ENCODE measurements around the gene FOXI2. TPM values are rescaled to one million over a fixed set of nuclear protein-coding genes. Genes with fewer than 3 reads are reported as not detected.

Gene FOXI2
- total RNA-seq, 4 donors from 2014 or later, result 0.39 to 1.4 TPM; not detected in 2

DNA sequence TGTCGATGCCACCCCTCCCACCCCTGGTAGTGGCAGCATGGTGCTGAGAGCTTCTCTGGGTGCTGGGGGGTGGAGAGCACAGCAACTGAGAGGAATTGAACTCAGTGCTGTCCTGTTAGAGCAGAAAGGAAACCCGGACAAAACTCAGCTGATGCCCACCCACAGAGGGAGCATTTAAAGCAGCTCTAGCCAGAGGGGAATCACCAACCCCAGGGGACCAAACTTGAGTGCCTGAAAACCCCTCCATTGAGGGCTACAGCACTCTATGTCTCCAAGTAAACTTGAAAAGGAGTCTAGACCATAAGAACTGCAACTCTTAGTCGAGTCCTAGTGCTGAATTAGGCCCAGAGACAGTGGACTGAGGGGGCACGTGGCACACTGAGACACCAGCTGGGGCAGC lies 16.8 kb upstream of the FOXI2 start:
- Histone ChIP-seq H3K9me3 (no peaks in the 10 kb centered on the region), H3K27me3 (no peaks in the 10 kb centered on the region), H3K27ac (no peak overlapping the region), H3K4me1 (no peaks in the 10 kb centered on the region), H3K4me3 (no peak overlapping the region), H3K36me3 (no peaks in the 10 kb centered on the region)
- WGBS, result 56% methylated on average over 4 of the region's 4 CpGs
- DNase-seq (ENCODE audit: low spot score in 2 of 2), result no peak
- TF ChIP-seq POLR2AphosphoS5 (IDR thresholded peaks at IDR 0.05), result no peak
- no peak for TF ChIP-seq POLR2A (IDR thresholded peaks at IDR 0.05)
- TF ChIP-seq EP300 (IDR thresholded peaks at IDR 0.05), result no peak
- TF ChIP-seq, protein P1, sequence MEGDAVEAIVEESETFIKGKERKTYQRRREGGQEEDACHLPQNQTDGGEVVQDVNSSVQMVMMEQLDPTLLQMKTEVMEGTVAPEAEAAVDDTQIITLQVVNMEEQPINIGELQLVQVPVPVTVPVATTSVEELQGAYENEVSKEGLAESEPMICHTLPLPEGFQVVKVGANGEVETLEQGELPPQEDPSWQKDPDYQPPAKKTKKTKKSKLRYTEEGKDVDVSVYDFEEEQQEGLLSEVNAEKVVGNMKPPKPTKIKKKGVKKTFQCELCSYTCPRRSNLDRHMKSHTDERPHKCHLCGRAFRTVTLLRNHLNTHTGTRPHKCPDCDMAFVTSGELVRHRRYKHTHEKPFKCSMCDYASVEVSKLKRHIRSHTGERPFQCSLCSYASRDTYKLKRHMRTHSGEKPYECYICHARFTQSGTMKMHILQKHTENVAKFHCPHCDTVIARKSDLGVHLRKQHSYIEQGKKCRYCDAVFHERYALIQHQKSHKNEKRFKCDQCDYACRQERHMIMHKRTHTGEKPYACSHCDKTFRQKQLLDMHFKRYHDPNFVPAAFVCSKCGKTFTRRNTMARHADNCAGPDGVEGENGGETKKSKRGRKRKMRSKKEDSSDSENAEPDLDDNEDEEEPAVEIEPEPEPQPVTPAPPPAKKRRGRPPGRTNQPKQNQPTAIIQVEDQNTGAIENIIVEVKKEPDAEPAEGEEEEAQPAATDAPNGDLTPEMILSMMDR (IDR thresholded peaks at IDR 0.05), result no peak

DNA sequence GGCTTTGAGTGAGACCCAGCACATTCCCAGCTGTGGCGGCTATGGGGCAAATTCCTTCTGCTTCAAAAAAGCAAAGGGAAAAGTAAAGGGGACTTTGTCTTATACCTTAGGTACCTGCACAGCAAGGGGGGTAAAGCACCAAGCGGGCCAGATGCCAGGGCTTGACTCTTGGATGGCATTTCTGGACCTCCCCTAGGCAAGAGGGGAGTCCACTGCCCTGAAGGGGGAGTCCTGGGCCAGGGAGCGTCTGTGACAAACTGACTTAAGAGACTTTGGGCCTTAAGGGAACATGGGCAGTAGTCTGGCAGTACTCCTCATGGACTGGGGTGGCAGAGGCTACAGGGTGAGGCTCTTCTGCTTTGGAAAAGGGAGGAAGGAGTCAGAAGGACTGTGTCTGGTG lies 16.1 kb upstream of the FOXI2 start:
- Histone ChIP-seq H3K36me3 (no peaks in the 10 kb centered on the region), H3K4me1 (no peaks in the 10 kb centered on the region), H3K9me3 (no peaks in the 10 kb centered on the region), H3K4me3 (no peak overlapping the region), H3K27ac (no peak overlapping the region), H3K27me3 (no peaks in the 10 kb centered on the region)
- no peak for DNase-seq (ENCODE audit: low spot score in 2 of 2)
- 55% methylated on average over 3 of the region's 3 CpGs for WGBS
- TF ChIP-seq POLR2A (IDR thresholded peaks at IDR 0.05) (no peak), EP300 (IDR thresholded peaks at IDR 0.05) (no peak), POLR2AphosphoS5 (IDR thresholded peaks at IDR 0.05) (no peak)
- TF ChIP-seq, protein P1 (IDR thresholded peaks at IDR 0.05), result no peak

DNA sequence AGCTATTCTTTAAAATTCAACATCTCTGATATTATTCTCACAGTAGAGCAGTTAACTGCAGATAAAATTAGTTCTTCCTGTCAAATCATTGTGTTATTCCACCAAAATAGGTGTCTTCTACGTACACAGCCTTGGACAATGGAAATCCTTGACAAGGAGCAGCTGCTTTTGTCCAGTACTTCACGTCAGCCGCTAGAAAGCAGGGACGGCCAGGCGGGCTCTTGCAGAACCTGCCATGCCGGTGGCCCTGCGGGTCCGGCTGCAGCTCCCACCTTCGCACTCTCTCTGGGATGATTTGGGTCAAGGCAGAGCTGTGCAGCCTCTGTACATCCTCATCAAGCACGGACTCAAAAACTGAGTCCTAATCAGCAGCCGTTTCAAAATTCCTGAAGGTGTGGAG lies 2.2 kb upstream of the FOXI2 start:
- WGBS, result 39% methylated on average over 4 of the region's 11 CpGs
- peaks cover 77% of the 10 kb centered on the region for H3K27me3 ChIP-seq
- TF ChIP-seq EP300 (IDR thresholded peaks at IDR 0.05) (no peak), POLR2A (IDR thresholded peaks at IDR 0.05) (no peak), POLR2AphosphoS5 (IDR thresholded peaks at IDR 0.05) (no peak)
- TF ChIP-seq, protein P1 (IDR thresholded peaks at IDR 0.05), result no peak
- no peaks in the 10 kb centered on the region for H3K9me3 ChIP-seq
- no peaks in the 10 kb centered on the region for H3K36me3 ChIP-seq
- no peak for DNase-seq (ENCODE audit: low spot score in 2 of 2)
- peaks cover 37% of the 10 kb centered on the region for H3K4me1 ChIP-seq
- H3K27ac ChIP-seq, result no peak overlapping the region
- no peak overlapping the region for H3K4me3 ChIP-seq

DNA sequence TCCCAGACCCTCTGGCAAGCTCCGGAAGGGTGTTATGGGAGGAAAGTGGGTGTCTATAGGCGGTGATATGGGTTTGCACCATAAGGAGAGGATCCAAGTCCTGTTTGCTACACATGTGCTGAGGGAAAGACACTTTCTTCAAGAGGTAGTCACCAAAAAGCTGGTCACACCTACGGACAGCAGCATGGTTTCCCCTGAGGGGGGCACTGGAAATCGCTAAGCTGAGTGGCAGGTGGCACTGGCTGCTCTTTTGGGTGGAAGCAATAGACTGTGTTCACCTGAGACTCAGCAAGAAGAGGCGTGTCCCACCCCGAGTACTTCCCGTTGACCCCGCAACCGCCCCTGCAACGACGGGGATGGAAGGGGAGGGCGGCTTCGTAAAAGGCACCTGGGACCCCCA lies 1.8 kb upstream of the FOXI2 start:
- WGBS, result 47% methylated on average over 5 of the region's 13 CpGs
- Histone ChIP-seq H3K4me3 (no peak overlapping the region), H3K9me3 (no peaks in the 10 kb centered on the region), H3K36me3 (no peaks in the 10 kb centered on the region), H3K4me1 (peaks cover 37% of the 10 kb centered on the region), H3K27ac (no peak overlapping the region), H3K27me3 (peaks cover 77% of the 10 kb centered on the region)
- TF ChIP-seq, protein P1 (IDR thresholded peaks at IDR 0.05), result no peak
- TF ChIP-seq POLR2AphosphoS5 (IDR thresholded peaks at IDR 0.05) (no peak), EP300 (IDR thresholded peaks at IDR 0.05) (no peak), POLR2A (IDR thresholded peaks at IDR 0.05) (no peak)
- no peak for DNase-seq (ENCODE audit: low spot score in 2 of 2)

DNA sequence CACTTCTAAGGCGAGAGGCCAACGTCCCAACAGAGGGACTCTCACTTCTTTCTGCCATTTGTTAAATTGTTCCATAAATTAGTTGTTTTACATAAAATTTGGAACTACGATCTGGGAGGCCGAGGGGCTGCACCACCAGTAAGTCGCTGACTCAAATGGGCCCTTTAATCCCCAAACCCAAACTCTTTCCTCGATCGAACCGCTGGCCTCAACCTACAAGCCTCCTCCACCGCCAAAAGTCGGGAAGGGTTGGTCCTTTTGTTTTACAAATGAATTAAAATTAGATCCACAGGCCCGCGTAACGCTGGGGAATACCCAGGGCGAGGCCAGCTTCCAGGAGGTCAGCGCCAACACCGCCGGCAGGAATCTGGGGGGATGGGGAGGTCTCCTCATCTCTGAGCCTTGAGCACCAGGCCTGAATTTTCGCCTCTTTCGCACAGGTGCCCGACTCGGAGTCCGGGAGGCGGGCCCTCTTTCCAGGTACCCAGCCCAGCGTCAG lies 1.2 kb upstream of the FOXI2 start:
- H3K27me3 ChIP-seq, result peaks cover 81% of the 10 kb centered on the region
- TF ChIP-seq POLR2AphosphoS5 (IDR thresholded peaks at IDR 0.05), result no peak
- no peak for TF ChIP-seq POLR2A (IDR thresholded peaks at IDR 0.05)
- TF ChIP-seq EP300 (IDR thresholded peaks at IDR 0.05), result no peak
- TF ChIP-seq, protein P1 (IDR thresholded peaks at IDR 0.05), result no peak
- 14% methylated on average over 17 of the region's 24 CpGs for WGBS

More for the DNA sequence above, 1.2 kb upstream of the FOXI2 start:
- H3K4me3 ChIP-seq, result peak overlapping the region; percentile 48
- H3K9me3 ChIP-seq, result no peaks in the 10 kb centered on the region
- H3K27ac ChIP-seq, result no peak overlapping the region
- no peaks in the 10 kb centered on the region for H3K36me3 ChIP-seq
- DNase-seq (ENCODE audit: low spot score in 2 of 2), result no peak
- peaks cover 37% of the 10 kb centered on the region for H3K4me1 ChIP-seq

Measured in suprapubic skin (tissue), 4 donors.